Measurements from ENCODE around the gene GRIK1.

DNA sequence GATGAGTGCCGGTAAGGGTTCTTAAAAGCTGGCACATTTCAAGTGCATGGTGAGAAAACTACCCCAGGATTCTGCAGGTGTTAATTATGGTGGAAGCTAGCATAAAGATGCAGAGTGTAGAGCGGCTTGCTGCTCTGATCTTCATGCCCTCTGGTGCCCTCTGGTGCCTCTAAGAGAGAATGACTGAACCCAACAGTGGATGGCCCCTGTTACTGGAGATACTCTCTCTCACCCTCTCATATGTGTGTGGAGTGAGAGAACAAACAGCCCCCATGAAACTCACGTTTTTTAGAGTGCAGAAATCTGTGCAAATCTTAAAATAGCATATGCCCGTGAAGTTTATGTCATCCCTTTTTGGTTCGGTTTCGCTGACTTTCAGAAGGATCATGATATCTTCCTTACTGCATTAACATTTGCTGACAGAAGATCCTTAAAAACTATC, 90.0 kb downstream of the GRIK1 start:
- no peak for TF ChIP-seq EZH2 (IDR thresholded peaks at IDR 0.05; ENCODE audit: borderline replicate concordance, low read length)
- TF ChIP-seq, protein P1, sequence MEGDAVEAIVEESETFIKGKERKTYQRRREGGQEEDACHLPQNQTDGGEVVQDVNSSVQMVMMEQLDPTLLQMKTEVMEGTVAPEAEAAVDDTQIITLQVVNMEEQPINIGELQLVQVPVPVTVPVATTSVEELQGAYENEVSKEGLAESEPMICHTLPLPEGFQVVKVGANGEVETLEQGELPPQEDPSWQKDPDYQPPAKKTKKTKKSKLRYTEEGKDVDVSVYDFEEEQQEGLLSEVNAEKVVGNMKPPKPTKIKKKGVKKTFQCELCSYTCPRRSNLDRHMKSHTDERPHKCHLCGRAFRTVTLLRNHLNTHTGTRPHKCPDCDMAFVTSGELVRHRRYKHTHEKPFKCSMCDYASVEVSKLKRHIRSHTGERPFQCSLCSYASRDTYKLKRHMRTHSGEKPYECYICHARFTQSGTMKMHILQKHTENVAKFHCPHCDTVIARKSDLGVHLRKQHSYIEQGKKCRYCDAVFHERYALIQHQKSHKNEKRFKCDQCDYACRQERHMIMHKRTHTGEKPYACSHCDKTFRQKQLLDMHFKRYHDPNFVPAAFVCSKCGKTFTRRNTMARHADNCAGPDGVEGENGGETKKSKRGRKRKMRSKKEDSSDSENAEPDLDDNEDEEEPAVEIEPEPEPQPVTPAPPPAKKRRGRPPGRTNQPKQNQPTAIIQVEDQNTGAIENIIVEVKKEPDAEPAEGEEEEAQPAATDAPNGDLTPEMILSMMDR (conservative IDR thresholded peaks at IDR 0.05 in 1 of 2, IDR thresholded peaks at IDR 0.05 in 1 of 2; ENCODE audit: extremely low read depth in 1 of 2, insufficient read depth in 1 of 2, low read depth in 1 of 2, low read length in 2 of 2): peak; percentile 65 to 93
